22Rv1 (cell line): Measurements from ENCODE around the gene PTPN12.

Experiments used
- CTCF ChIP-seq: fragments of 450-650 bp; IDR thresholded peaks from 2 replicates; pipeline ENCODE4 v1.5.1; 2017; ENCODE audit warnings: mild to moderate bottlenecking
- ZFX ChIP-seq: fragments of 450-650 bp; IDR thresholded peaks from 2 replicates; pipeline ENCODE4 v1.6.1; 2017; ENCODE audit warnings: antibody characterized with exemption, borderline replicate concordance

GRCh38 chr7:77538281-77539212, 1.5 kb downstream of the PTPN12 start:
- TF ChIP-seq CTCF (no peak), ZFX (no peak)
